Glomerular visceral epithelial cell (primary cell): ENCODE measurements around the gene ITPRIP.

Source experiments
- DNase-seq: peaks from one replicate; pipeline ENCODE4 v3.0.0-alpha.2; 2016; ENCODE audit errors: extremely low spot score

ITPRIP gene, protein sequence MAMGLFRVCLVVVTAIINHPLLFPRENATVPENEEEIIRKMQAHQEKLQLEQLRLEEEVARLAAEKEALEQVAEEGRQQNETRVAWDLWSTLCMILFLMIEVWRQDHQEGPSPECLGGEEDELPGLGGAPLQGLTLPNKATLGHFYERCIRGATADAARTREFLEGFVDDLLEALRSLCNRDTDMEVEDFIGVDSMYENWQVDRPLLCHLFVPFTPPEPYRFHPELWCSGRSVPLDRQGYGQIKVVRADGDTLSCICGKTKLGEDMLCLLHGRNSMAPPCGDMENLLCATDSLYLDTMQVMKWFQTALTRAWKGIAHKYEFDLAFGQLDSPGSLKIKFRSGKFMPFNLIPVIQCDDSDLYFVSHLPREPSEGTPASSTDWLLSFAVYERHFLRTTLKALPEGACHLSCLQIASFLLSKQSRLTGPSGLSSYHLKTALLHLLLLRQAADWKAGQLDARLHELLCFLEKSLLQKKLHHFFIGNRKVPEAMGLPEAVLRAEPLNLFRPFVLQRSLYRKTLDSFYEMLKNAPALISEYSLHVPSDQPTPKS

DNA sequence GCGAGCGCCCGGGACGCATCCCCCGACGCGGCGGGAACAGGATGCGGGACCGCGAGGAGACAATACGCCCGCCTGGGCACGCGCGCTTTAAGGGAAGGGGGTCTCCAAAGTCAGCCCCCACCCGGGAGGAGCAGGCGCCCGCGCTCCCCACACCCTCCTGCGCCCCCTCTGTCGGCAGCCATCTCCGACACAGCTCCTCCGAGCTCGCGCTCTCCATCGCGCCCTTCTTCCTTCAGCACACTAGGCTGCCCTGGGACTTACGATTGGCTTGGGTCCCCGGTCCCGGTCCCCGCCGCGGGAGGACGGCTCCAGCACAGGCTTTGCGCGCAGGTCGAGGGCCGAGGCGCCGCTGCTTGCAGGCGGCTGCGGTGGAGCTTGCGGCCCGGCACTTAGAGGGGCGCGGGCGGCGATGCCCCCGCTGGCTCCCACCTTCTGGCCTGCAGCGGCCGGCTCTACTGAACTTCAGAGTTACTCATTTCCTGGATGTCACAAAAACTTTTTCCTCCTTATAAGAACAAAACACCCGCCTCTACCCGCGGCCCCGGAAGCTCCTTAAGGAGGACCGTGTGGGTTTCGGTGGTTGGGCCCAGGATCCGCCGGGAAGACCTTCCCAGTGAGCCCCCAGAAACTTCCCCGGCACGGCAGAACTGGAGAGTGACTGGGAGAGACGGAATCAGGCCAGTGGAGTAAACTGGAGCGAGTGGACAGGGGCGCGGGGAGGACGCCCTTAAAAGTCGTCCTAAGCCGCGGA, at the start of gene ITPRIP:
ITPRIP (minus strand) TSS at position 481 of the 751 bp plus-strand sequence. CDS start 22,414 bp downstream, outside the sequence.
- peak; percentile 79 for DNase-seq

DNA sequence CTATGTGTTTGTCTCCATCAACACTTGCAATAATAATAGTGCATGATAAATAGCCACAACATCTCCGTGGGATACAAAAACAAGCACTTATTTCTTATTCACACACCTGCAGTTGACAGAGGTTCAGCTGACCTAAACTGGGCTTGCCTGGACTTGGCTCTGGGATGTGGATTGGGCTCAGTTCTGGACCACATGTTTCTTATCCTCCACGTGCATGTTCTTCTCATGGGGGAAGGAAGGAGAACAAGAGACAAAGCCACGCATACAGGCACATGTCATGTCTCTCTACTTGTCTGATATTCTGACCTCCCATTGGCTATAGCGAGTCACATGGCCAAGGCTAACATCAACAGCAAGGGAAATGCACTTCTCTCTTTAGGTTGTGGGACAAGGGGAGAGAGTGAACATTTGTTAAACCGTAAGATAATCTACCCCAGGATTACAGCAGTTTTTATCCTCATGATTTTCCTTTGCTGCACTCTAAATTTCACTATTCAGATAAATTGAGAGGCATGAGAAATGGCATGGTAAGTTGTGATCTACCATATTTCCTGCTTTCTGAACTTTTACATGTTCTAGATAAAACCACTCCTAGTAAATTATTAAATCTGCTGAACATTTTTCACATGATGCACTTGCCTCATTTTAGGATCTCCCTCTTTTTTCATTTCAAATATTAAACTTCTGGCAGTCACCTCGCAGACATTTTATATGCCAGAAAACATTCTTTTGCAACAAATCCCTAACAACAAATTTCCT, 49.0 kb upstream of the ITPRIP start:
- peak; percentile 18 for DNase-seq

DNA sequence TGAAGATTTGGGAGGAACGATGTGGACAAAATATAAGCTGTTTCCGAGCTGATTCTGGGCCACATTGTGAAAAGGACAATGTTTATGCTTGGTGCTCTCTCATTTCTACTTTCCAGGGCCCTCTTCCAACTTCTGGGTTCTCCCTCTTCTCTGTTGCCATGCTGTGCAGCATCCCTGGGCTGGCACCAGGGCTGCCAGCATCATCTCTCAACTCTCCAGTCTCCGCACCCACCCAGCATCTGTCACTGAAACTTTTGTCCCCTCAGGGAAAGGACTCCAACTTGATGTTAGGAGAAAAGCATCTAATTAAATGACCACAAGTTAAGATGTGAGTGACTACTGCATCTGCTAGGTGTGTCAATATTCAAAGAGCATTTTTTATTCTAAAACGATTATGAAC, 42.1 kb upstream of the ITPRIP start:
- no peak for DNase-seq

DNA sequence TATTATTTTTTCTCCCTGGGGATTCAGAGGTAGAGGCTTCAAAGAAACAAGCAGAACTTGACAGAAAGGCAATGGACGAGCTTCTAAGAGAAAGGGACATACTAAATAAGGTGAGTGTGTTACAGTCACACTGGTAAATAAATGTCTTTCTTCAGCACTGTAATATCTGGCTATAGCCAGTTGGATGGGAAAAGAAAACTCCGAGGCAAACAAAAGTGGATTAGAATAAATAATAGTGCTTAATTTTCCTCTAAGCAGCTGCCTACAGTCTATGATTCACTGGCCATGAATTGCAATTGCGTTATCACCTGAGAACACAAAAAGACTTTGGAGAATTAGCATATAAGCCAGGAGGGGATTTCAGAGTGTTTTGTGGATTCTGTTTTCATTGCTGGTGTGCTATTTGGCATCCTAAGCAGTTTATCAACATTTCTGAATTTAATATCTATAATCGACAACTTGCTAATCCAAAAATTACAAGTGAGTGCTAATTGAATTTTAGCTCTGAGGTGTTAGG, 38.6 kb upstream of the ITPRIP start:
- no peak for DNase-seq

DNA sequence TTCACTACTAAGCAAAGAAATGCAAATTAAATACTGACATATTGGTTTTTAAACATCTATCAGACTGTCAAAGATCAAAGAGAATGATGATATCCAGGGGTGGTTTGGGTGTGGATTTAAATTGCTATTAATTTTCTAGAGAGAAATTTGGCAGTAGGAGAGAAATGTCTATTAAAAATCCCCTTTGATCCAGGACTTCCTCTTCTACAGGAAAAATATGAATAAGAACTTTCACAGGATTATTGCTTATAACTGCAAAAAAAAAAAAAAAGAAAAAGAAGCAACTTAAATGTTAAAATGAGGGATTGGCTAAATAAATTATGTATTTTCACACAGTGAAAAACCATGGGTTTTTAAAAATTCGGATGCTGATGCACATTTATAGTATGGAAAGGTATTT, 36.3 kb upstream of the ITPRIP start:
- DNase-seq: no peak

DNA sequence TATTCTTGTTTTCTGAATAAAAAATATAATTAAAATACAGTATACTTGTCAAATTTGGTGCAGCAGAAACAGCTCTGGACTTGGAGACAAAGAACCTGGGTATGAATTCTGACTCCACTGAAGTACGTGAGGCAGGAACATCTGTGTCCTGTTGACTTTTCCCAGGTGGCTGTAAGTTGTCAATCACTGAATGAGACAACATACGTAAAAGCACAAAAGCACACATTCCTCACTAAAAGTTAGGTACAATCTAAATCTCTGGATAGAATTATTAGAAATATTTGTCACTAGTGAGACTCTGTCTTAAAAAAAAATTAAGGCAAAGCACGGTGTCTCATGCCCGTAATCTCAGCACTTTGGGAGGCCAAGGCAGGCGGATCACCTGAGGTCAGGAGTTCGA, 33.5 kb upstream of the ITPRIP start:
- DNase-seq: no peak

DNA sequence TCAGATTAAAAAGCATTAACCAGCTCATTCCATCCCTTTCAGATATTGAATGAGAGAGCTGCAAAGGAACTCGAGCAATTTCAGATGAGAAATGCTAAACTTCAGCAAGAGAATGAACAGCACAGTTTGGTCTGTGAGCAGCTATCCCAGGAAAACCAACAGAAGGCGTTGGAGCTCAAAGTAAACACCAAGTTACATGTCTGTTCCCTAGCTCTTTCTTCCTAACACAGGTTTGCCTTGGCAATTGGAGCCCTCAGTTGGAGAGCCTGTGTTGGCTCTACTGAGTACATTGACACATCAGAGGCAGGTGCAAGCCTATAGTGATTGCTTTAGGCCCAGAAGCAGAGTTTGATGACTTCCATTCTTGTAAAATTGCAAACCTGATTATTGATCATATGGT, 30.1 kb upstream of the ITPRIP start:
- DNase-seq: no peak

DNA sequence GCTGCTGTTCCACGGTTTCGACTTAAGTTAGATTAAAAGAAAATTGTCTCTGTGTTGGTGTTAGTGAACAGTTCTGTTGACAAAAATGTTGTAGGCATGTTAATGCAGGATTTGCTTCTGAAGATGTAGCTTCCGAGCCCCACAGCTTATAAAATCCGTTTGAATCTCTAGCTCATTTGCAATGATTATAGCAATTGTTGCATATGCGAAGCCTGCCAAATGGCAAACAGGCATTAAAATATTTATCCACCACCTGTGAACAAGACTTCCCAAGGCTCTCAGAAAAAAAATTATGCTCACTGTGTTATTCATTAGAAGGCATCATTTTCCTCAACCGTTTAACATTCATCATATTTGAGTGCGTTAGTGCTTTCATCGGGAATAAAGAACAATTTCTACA, 29.6 kb upstream of the ITPRIP start:
- DNase-seq: no peak

DNA sequence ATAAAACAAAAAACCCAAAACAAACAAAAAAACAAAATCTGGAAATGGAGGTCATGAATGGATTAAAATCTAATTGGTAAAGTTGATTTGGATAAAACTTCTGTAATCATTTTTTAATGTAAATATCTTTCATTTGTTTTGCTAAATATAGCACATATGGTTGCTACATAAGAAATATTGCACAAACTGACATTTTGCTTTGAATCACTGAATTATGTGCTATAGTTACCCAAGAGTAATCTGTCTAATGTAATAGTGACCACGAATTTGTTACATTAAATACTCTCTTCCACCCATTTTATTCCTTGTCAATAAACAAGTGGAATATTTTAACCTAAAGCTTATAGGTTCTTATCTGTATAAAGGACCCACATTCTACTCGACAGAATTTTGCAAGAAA, 21.5 kb upstream of the ITPRIP start:
- DNase-seq: no peak

DNA sequence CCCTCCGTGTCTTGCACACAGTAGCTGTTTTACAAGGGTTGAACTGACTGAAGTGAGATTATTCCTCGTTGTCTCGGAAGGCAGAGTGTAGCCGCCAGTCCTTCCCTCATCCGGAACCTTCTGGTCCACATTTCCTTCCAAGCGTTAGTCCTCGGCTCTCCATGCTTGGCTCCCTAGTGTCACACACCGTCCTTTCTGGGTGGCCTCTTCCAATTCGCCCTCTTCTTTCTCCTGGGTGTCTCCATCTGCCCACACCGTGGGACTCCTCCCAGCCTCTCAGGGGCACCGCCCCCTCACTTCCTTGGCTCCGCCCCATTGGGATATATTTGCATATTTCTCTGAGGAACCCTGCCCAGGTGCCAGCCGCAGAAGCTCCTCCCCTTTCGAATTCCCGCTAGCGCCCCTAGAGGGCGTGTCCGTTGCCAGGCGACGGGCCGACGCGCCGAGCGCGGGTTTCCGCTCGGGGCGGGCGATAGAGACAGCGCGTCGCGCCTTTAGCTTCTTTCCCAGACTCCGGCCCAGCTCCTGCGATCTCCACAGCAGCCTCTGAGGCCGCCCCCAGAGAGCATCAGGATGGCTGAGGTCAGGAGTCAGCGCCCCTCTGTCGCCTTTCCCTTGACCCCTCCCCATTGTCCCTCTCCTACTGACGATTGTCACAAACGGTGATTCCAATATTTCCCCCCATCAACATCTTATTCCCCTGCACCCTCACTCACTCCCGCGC, 15.2 kb upstream of the ITPRIP start, which contains the start of gene CFAP58:
CFAP58 (plus strand) TSS at position 509 of the 724 bp plus-strand sequence; CDS start at position 574, 65 bp downstream.
- DNase-seq: peak; percentile 89

DNA sequence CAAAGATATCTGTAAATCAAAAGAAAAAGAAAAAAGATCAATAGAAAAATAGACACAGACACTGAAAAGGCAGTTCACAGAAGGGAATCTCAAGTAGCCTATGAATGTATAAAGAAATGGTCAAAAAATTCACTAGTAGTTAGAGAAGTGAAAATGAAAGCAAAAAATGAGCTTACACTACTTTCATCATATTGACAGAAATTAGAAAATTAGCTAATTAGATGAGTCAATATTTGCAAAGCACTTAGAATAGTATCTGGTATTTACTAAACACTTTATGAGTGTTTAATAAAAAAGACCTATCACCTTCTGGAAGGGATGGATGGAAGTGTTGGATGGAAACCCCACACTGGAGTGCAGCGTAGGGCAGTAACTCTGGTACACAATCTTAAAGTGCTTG, 13.7 kb upstream of the ITPRIP start:
- DNase-seq: no peak

DNA sequence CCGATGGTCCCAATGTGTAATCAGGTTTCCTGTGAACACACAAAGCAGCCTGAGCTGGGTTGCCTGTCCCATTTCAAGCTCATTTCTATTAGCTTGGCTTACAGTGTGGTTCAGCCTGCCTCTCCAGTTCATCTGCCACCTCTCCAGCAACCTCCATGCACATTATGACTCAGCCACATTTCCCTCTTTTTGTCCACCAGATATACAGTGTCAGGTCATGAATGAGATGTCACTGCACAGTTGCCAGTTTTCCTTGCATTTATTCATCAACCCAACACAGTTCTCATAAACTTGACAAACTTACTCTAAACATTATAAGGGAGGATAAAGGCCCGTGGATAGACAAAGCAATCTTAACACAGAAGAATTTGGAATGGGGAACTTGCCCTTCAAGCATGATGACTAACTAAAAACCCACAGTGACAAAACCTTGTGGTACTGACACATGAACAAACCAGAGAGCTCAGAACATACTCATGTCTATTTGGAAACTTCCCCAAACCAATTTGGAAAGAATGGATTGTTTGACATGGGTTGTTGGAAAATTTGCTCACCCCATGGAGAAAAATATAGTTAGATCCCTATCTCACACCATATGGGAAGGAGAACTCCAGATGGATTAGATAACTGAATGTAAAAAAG, 12.9 kb upstream of the ITPRIP start:
- peak; percentile 24 for DNase-seq

DNA sequence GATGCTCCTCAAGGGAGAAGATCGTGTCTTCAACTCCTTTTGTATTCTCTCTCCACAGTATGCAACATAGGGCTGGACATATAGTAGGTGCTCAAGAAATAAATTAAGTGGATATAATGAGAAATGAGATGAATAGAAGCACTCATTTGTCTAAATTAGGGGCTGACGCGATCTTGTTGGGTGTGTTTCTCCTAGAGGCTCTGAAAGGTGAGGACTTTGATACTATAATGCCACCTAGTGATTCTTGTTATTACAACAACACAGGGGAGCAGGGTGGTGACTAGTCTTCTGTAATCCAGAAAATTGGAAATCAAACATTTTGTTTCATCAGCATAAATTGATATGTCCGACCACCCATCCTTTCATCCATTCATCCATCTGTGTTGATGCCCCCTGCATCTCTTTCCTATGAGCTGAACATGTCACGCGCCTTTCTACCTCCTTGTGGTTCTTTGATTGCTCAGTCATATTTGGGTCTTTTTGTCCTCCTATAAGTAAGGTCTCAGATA, 11.9 kb upstream of the ITPRIP start:
- DNase-seq: peak; percentile 60

DNA sequence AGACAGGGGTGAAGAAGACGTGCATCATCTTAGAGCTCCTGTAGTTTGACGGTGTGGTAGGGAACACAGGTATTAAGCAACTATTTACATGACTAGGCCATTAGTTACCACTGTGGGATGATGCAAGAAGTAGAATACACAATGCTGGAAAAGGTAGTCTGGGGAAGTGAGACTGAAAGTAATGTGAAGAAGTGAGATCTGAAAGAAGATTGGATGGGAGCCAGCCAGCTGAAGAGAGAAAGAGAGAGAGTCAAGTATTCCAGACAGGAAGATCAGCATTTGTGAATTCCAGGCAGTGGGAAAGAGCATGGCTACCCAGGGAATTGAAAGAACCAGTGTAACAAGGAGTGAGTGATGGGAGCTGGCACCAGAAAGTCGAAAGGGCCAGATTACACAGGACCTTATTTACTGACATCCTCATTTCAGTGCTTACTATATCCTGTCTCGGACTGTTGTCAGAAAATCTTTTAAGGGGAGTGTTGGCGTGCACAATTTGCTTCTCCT, 11.4 kb upstream of the ITPRIP start:
- DNase-seq: peak; percentile 40

DNA sequence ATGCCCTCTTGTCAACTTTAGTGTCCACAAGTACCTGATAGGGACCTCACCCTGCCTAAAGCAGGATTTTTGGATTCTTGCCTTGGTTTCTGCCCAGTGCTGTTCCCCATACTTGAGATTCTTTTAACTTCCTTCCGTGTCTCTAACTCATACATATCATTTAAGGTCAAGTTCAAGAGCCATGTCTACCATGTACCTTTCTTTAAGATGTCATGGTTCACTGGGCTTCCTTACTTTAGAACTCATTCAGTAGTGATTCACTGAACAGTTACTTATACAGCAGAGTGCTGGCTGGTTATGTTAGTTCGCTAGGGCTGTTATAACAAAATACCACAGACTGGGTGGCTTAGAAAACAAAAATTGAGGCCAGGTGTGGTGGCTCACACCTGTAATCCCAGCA, 10.3 kb upstream of the ITPRIP start:
- DNase-seq: no peak

DNA sequence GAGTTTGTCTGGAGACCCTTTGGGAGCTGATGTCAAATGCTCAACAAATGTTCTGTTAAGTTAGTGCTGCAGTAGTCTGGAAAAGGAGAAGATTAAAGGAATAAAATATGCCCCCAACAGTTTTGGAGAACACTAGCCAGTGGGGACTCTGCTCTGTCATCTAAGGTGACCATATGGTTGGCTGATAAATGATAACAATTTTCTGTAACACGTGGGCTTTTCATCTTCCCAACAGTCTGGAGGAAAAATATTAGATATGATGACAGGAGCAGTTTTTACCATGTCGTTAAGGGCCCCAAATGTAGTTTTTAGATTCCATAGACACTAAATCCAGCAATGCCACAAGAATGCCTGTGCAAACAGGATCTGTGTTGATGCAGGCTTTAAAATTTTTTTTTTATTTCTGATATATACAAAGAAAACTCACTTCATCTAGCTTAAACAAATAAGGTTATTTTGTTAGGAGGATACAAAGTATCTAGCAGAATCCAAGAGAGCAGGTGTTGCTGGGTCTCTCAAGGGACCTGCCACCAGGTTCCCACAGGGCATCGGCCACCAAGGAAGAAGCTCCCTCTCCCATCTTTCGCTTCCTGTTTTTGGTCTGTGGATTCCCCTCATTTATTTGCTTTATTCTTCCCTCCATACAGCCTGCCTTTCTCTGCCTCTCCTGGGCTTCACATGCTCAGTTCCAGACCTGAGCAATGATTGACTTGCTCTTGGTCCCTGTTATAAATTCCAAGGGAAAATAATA, 9.2 kb upstream of the ITPRIP start:
- DNase-seq: no peak

DNA sequence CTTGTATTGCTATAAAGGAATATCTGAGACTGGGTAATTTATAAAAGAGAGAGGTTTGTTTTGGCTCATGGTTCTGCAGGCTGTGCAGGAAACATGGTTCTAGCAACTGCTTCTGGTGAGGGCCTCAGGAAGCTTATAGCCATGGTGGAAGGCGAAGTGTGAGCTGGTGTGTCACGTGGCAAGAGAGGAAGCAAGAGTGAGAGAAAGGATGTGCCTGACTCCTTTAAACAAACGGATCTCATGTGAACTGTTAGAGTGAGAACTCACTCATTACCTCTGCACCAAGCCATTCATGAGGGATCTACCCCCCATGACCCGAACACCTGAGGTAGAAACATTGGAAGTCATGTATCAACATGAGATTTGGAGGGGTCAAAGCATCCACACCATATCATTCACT, 7.7 kb upstream of the ITPRIP start:
- no peak for DNase-seq

DNA sequence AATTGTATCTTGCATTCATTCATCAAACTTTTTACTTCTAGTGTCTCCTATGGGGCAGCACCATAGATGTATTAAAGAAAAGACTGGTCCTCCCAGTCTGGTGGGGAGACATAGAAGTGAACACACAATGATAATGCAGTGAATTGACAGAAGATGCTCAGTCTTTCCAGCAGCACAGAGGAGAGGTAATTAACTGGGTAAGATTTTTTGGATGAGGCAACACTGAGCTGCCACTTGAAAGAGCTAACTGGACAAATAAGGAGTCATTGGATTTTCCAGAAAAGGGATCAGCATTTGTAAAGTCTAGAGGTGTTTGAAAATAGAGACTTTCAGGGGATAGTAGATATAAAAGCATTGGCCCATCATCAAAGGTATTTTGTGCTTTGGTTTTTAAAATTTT, 7.2 kb upstream of the ITPRIP start:
- DNase-seq: no peak

DNA sequence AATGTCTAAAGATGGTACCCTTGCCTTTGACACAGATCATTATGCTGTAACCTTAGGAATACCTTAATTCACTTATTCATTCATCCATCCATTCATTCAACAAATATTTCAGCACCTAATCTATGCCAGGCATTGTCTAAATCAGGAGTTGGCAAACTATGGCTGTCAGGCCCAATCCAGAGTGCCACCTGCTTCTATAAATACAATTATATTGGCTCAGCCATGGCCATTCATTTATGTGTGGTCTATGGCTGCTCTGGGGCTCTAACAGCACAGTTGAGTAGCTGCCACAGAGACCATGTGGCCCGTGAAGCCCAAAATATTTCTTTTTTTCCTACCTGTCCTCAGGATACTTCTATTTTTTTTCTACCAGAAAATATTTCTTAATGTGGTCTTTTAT, 6.0 kb upstream of the ITPRIP start:
- no peak for DNase-seq
